GM21723 (cell line): Measurements from ENCODE around the gene FSD1.
"Not testable (repeated sequence)": the region's sequence is repeated elsewhere in the genome, so short reads cannot be mapped to it uniquely, and the experiment has no call there.

ENCODE experiments used
- ATAC-seq: cut with Tn5 transposase; IDR thresholded peaks from one replicate; pipeline ENCODE4 v1.9.1; 2021; ENCODE audit warnings: mild to moderate bottlenecking, moderate library complexity; ENCODE audit not compliant: unreplicated experiment

FSD1 gene

GRCh38 chr19:4284176-4284958, 20.0 kb upstream of the FSD1 start:
- ATAC-seq = no peak

- no peak for ATAC-seq
These were observed 19.4 kb upstream of the FSD1 start for GRCh38 chr19:4284974-4285373.

GRCh38 chr19:4286141-4286540, 18.3 kb upstream of the FSD1 start:
- not testable (repeated sequence) for ATAC-seq

GRCh38 chr19:4288091-4288777, 16.2 kb upstream of the FSD1 start:
- ATAC-seq = no peak

GRCh38 chr19:4291184-4291732, 13.1 kb upstream of the FSD1 start:
- no peak for ATAC-seq

- no peak for ATAC-seq
These were observed 11.9 kb upstream of the FSD1 start for GRCh38 chr19:4292515-4292914.

- ATAC-seq = no peak
These were observed 10.0 kb upstream of the FSD1 start for GRCh38 chr19:4294389-4294788.

GRCh38 chr19:4295972-4296771, 8.2 kb upstream of the FSD1 start:
- ATAC-seq = no peak

GRCh38 chr19:4297901-4298809, 6.2 kb upstream of the FSD1 start:
- ATAC-seq = no peak

GRCh38 chr19:4298810-4299550, 5.4 kb upstream of the FSD1 start:
- no peak for ATAC-seq

GRCh38 chr19:4300589-4300988, 3.8 kb upstream of the FSD1 start:
- ATAC-seq = no peak

- no peak for ATAC-seq
These were observed 2.7 kb upstream of the FSD1 start for GRCh38 chr19:4301590-4302242.

- ATAC-seq = no peak
These were observed 2.2 kb upstream of the FSD1 start, which contains the start of gene TMIGD2 for GRCh38 chr19:4302243-4302640. TMIGD2 (minus strand) TSS chr19:4302389; CDS start chr19:4302385, 4 bp downstream.

- no peak for ATAC-seq
These were observed 420 bp upstream of the FSD1 start for GRCh38 chr19:4303819-4304537.

GRCh38 chr19:4305257-4305612, 837 bp downstream of the FSD1 start:
- no peak for ATAC-seq

- ATAC-seq = no peak
These were observed 1.3 kb downstream of the FSD1 start for GRCh38 chr19:4305659-4306058.

GRCh38 chr19:4310247-4311121, 6.1 kb downstream of the FSD1 start:
- ATAC-seq = no peak
